ENCODE results near the gene SNAP29. TPM values are rescaled to one million over a fixed set of nuclear protein-coding genes. Genes with fewer than 3 reads are reported as not detected.
"Not testable (repeated sequence)": the region's sequence is repeated elsewhere in the genome, so short reads cannot be mapped to it uniquely, and the experiment has no call there.

SNAP29 gene
- total RNA-seq, 1 experiment from 2014 or later: 23.9 TPM

DNA sequence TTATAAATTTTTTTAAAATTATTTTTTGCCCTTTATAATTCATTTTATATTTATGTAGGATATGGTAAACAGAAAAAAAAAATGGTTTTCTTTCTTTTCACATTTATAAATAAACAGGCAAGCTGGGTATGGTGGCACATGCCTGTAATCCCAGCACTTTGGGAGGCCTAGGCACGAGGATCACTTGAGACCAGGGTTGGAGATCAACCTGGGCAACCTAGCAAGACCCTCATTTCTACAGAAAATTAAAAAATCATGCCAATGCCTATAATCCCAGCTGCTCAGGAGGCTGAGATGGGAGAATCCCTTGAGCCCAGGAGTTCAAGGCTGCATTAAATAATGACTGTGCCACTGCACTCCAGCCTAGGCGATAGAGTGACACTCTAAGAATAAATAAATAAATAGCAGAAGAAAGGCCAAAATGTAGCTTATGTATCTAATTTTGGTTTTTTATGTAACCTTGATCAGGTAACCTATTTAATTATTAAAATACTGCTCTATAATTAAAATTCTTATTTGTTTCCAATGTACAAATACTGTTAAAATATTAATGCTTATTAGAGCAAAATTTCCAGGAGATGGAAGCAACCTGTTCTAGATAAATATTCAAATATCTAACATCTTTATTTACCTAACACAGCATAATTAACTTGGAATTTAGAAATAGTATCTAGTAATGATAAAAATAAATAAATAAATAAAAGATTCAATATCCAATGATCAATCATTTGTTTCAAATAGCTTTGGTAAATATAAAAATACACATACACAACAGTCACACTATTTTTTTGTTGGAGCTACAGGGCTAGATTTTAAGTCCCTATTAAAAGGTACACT is 21.6 kb upstream of the SNAP29 start:
- CTCF ChIA-PET: no interaction called here
- Histone ChIP-seq H3K4me3 (ENCODE audit: low read length) (no peak overlapping the region), H3K9ac (ENCODE audit: low read length) (no peak overlapping the region), H3K9me2 (replicated peaks; ENCODE audit: low read length) (no peaks in the 10 kb centered on the region), H3K27me3 (ENCODE audit: low read length) (no peaks in the 10 kb centered on the region), H3K9me3 (ENCODE audit: low read length) (no peaks in the 10 kb centered on the region), H3K79me2 (ENCODE audit: low read length) (peaks cover 31% of the 10 kb centered on the region), H3K27ac (ENCODE audit: low read length) (no peak overlapping the region), H3F3A (ENCODE audit: low read length, unreplicated experiment) (no peaks in the 10 kb centered on the region), H3K4me1 (ENCODE audit: insufficient read depth, low read length) (no peaks in the 10 kb centered on the region), H2AFZ (ENCODE audit: low read length) (no peak overlapping the region), H3K36me3 (ENCODE audit: low read depth, low read length) (peaks cover 10% of the 10 kb centered on the region; the same call in 1 of the 2 replicates), H3K4me2 (ENCODE audit: low read length) (no peak overlapping the region), H4K20me1 (ENCODE audit: low read length) (no peaks in the 10 kb centered on the region)
- intact Hi-C loops (cut with micrococcal nuclease): no loop called here
- BruUV-seq (replicated peaks): no TSS peak
- TF ChIP-seq EZH2 (IDR thresholded peaks at IDR 0.05; ENCODE audit: low read length, unreplicated experiment): no peak
- POLR2A ChIA-PET (ENCODE audit: unreplicated experiment): no interaction called here
- DNase-seq (no peak), ATAC-seq (no peak)

DNA sequence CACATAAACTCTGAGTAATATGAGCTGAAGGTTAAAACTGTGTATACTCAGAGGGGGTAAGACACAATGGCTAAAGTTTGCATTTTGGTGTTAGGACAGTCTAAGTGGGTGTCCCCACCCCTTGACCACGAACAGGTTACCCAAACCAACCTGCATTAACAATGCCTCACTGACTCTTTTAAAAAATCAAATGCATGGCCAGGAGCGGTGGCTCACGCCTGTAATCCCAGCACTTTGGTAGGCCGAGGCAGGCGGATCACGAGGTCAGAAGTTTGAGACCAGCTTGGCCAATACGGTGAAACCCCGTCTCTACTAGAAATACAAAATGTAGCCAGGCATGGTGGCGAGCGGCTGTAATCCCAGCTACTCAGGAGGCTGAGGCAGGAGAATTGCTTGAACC is 19.5 kb upstream of the SNAP29 start:
- H3K9me3 ChIP-seq (ENCODE audit: low read length): not testable (repeated sequence)

DNA sequence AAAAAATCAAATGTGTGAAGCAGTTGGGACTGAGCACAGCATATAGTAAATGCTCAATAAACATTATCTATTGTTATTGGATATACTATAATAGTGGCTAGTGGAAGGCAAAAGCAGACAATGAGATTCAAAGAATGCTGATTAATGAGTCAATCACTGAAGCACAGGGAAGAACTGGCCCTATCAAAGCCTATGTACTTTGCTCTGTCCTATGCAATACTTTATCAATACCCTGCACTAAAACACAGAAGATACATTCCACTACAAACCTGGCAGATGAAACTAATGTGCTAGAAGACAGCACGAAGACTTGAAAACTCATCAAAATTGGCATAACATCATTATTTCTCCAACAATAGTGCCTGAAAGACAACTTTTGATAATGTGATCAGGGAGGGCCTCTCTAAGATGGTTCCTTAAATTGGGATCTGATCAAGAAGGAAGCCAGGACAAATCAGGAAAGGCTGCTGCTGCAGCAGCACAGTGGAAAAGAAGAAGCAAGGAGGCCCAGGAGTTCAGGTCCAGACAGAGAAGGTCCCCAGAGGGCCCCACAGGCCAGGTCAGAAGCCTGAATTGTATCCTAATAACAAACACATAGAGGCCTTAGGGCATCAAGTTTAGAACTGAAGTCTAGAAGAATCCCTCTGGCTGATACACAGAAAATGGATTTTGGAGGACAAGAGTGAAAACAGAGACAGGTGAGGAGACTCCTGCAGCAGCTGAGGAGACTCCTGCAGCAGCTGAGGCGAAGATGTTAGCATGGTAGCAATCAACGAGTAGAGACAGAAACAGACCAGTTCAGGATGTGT is 18.8 kb upstream of the SNAP29 start:
- Histone ChIP-seq H4K20me1 (ENCODE audit: low read length) (no peaks in the 10 kb centered on the region), H3K9me2 (replicated peaks; ENCODE audit: low read length) (no peaks in the 10 kb centered on the region), H3K4me2 (ENCODE audit: low read length) (no peak overlapping the region), H3K4me1 (ENCODE audit: insufficient read depth, low read length) (peaks cover 11% of the 10 kb centered on the region), H2AFZ (ENCODE audit: low read length) (no peak overlapping the region), H3K36me3 (ENCODE audit: low read depth, low read length) (no peaks in the 10 kb centered on the region), H3K27me3 (ENCODE audit: low read length) (no peaks in the 10 kb centered on the region), H3K9ac (ENCODE audit: low read length) (no peak overlapping the region), H3K4me3 (ENCODE audit: low read length) (no peak overlapping the region), H3K79me2 (ENCODE audit: low read length) (peaks cover 53% of the 10 kb centered on the region), H3K9me3 (ENCODE audit: low read length) (no peaks in the 10 kb centered on the region), H3K27ac (ENCODE audit: low read length) (no peak overlapping the region), H3F3A (ENCODE audit: low read length, unreplicated experiment) (no peaks in the 10 kb centered on the region)
- ATAC-seq (no peak), DNase-seq (no peak)
- BruUV-seq (replicated peaks): no TSS peak
- TF ChIP-seq, protein P1, sequence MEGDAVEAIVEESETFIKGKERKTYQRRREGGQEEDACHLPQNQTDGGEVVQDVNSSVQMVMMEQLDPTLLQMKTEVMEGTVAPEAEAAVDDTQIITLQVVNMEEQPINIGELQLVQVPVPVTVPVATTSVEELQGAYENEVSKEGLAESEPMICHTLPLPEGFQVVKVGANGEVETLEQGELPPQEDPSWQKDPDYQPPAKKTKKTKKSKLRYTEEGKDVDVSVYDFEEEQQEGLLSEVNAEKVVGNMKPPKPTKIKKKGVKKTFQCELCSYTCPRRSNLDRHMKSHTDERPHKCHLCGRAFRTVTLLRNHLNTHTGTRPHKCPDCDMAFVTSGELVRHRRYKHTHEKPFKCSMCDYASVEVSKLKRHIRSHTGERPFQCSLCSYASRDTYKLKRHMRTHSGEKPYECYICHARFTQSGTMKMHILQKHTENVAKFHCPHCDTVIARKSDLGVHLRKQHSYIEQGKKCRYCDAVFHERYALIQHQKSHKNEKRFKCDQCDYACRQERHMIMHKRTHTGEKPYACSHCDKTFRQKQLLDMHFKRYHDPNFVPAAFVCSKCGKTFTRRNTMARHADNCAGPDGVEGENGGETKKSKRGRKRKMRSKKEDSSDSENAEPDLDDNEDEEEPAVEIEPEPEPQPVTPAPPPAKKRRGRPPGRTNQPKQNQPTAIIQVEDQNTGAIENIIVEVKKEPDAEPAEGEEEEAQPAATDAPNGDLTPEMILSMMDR (conservative IDR thresholded peaks at IDR 0.05; ENCODE audit: low read depth, low read length): no peak
- TF ChIP-seq EZH2phosphoT487 (IDR thresholded peaks at IDR 0.05; ENCODE audit: borderline replicate concordance, low read length) (no peak), EZH2 (IDR thresholded peaks at IDR 0.05; ENCODE audit: low read length, unreplicated experiment) (no peak)
- ChIA-PET POLR2A (ENCODE audit: unreplicated experiment) (no interaction called here), CTCF (no interaction called here)
- intact Hi-C loops (cut with micrococcal nuclease): no loop called here

More for the DNA sequence above, 19.5 kb upstream of the SNAP29 start:
- H2AFZ ChIP-seq (ENCODE audit: low read length); H3K9me2 ChIP-seq (replicated peaks; ENCODE audit: low read length); BruUV-seq (replicated peaks); H3F3A ChIP-seq (ENCODE audit: low read length, unreplicated experiment); H3K9ac ChIP-seq (ENCODE audit: low read length); H3K4me2 ChIP-seq (ENCODE audit: low read length); H3K27me3 ChIP-seq (ENCODE audit: low read length); POLR2A ChIA-PET (ENCODE audit: unreplicated experiment); intact Hi-C loops (cut with micrococcal nuclease); H3K27ac ChIP-seq (ENCODE audit: low read length); DNase-seq; CTCF ChIA-PET; H4K20me1 ChIP-seq (ENCODE audit: low read length); H3K36me3 ChIP-seq (ENCODE audit: low read depth, low read length); ATAC-seq; H3K4me3 ChIP-seq (ENCODE audit: low read length): not testable (repeated sequence)
- Histone ChIP-seq H3K79me2 (ENCODE audit: low read length) (peaks cover 46% of the 10 kb centered on the region), H3K4me1 (ENCODE audit: insufficient read depth, low read length) (peaks cover 11% of the 10 kb centered on the region)

All from PC-3 (cell line).